Epithelial cell of prostate (primary cell): ENCODE measurements around the gene IQSEC3.

Source experiments
- DNase-seq: peaks from one replicate; pipeline ENCODE4 v3.0.0-alpha.2; 2011; ENCODE audit warnings: low read depth, low spot score
- H3K27ac ChIP-seq: fragments of 450-650 bp; 2 replicates; pipeline ENCODE4 v1.5.1; 2017; ENCODE audit warnings: mild to moderate bottlenecking

IQSEC3 gene

GRCh38 chr12:105696-106095, 39.1 kb downstream of the IQSEC3 start:
- no peak overlapping the region for H3K27ac ChIP-seq
- no peak for DNase-seq

- H3K27ac ChIP-seq, result no peak overlapping the region
- no peak for DNase-seq
Measured at GRCh38 chr12:106118-106591, 39.6 kb downstream of the IQSEC3 start.

GRCh38 chr12:108594-108993, 42.0 kb downstream of the IQSEC3 start:
- H3K27ac ChIP-seq, result no peak overlapping the region
- no peak for DNase-seq

GRCh38 chr12:109446-109845, 42.9 kb downstream of the IQSEC3 start:
- no peak for DNase-seq

GRCh38 chr12:109872-110271, 43.3 kb downstream of the IQSEC3 start:
- H3K27ac ChIP-seq, result no peak overlapping the region
- no peak for DNase-seq

More at GRCh38 chr12:109446-109845, 42.9 kb downstream of the IQSEC3 start:
- no peak overlapping the region for H3K27ac ChIP-seq

GRCh38 chr12:111699-112493, 45.3 kb downstream of the IQSEC3 start:
- H3K27ac ChIP-seq, result no peak overlapping the region
- DNase-seq, result no peak

- no peak overlapping the region for H3K27ac ChIP-seq
- DNase-seq, result no peak
Measured at GRCh38 chr12:113347-113746, 46.8 kb downstream of the IQSEC3 start.

GRCh38 chr12:114626-115211, 48.2 kb downstream of the IQSEC3 start:
- no peak overlapping the region for H3K27ac ChIP-seq

GRCh38 chr12:115518-115917, 49.0 kb downstream of the IQSEC3 start:
- no peak for DNase-seq
- no peak overlapping the region for H3K27ac ChIP-seq

More at GRCh38 chr12:114626-115211, 48.2 kb downstream of the IQSEC3 start:
- DNase-seq, result no peak

GRCh38 chr12:115960-116915, 49.7 kb downstream of the IQSEC3 start:
- DNase-seq, result no peak

GRCh38 chr12:117311-117710, 50.7 kb downstream of the IQSEC3 start:
- no peak for DNase-seq
- no peak overlapping the region for H3K27ac ChIP-seq

More at GRCh38 chr12:115960-116915, 49.7 kb downstream of the IQSEC3 start:
- H3K27ac ChIP-seq, result no peak overlapping the region

GRCh38 chr12:117816-118345, 51.3 kb downstream of the IQSEC3 start:
- no peak for DNase-seq
- no peak overlapping the region for H3K27ac ChIP-seq

- no peak overlapping the region for H3K27ac ChIP-seq
- DNase-seq, result no peak
Measured at GRCh38 chr12:118591-118990, 52.0 kb downstream of the IQSEC3 start.

GRCh38 chr12:120951-121350, 54.4 kb downstream of the IQSEC3 start:
- no peak for DNase-seq
- H3K27ac ChIP-seq, result no peak overlapping the region

- DNase-seq, result no peak
- no peak overlapping the region for H3K27ac ChIP-seq
Measured at GRCh38 chr12:121647-122046, 55.1 kb downstream of the IQSEC3 start.

- H3K27ac ChIP-seq, result no peak overlapping the region
- DNase-seq, result no peak
Measured at GRCh38 chr12:125075-125474, 58.5 kb downstream of the IQSEC3 start.

GRCh38 chr12:125566-125965, 59.0 kb downstream of the IQSEC3 start:
- no peak for DNase-seq
- H3K27ac ChIP-seq, result no peak overlapping the region

- H3K27ac ChIP-seq, result no peak overlapping the region
Measured at GRCh38 chr12:128079-128478, 61.5 kb downstream of the IQSEC3 start.

GRCh38 chr12:129001-129400, 62.4 kb downstream of the IQSEC3 start:
- no peak for DNase-seq
- H3K27ac ChIP-seq, result no peak overlapping the region

More at GRCh38 chr12:128079-128478, 61.5 kb downstream of the IQSEC3 start:
- DNase-seq, result no peak

- no peak overlapping the region for H3K27ac ChIP-seq
- DNase-seq, result no peak
Measured at GRCh38 chr12:130519-130918, 64.0 kb downstream of the IQSEC3 start.
